LoVo (cell line): ENCODE measurements around the gene ZBTB11.
"Not testable (repeated sequence)": the region's sequence is repeated elsewhere in the genome, so short reads cannot be mapped to it uniquely, and the experiment has no call there.

ENCODE experiments used
- DNase-seq: peaks from one replicate; pipeline ENCODE4 v3.0.0-alpha.2; 2016; ENCODE audit warnings: low spot score

Gene ZBTB11, protein sequence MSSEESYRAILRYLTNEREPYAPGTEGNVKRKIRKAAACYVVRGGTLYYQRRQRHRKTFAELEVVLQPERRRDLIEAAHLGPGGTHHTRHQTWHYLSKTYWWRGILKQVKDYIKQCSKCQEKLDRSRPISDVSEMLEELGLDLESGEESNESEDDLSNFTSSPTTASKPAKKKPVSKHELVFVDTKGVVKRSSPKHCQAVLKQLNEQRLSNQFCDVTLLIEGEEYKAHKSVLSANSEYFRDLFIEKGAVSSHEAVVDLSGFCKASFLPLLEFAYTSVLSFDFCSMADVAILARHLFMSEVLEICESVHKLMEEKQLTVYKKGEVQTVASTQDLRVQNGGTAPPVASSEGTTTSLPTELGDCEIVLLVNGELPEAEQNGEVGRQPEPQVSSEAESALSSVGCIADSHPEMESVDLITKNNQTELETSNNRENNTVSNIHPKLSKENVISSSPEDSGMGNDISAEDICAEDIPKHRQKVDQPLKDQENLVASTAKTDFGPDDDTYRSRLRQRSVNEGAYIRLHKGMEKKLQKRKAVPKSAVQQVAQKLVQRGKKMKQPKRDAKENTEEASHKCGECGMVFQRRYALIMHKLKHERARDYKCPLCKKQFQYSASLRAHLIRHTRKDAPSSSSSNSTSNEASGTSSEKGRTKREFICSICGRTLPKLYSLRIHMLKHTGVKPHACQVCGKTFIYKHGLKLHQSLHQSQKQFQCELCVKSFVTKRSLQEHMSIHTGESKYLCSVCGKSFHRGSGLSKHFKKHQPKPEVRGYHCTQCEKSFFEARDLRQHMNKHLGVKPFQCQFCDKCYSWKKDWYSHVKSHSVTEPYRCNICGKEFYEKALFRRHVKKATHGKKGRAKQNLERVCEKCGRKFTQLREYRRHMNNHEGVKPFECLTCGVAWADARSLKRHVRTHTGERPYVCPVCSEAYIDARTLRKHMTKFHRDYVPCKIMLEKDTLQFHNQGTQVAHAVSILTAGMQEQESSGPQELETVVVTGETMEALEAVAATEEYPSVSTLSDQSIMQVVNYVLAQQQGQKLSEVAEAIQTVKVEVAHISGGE

DNA sequence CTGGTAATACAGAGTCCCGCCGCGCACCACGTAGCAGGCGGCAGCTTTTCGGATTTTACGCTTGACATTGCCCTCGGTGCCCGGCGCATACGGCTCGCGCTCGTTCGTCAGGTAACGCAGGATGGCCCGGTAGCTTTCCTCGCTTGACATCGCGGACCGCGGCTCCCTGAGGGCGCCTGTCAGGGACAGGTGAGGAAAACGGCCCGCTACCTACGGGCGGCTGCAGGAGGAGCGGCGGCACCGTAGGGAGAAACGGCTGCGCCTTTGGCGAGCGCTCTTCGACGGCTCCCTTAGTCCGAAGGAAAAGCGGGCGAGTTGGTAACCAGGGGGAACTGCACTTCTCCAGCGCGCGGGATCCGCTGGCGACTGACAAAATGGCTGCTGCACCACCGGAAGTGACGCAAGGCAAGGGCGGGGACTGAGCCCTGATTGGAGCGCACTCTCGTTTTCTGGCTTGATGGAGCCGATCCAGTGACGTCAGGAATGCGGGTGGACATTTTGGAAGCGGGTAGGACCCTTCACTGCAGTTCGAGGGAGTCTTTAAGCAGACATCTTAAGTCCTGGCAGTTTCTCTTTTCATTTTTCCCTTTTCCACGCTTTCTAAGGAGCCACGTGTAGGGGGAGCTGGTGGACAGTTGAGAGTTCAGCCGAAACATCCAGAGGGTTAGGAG lies at the start of gene ZBTB11:
Gene ZBTB11, minus strand, starts transcription at position 368 of the 671 bp plus-strand sequence. Its CDS starts 218 bp downstream, at position 150.
- DNase-seq: peak; percentile 98

DNA sequence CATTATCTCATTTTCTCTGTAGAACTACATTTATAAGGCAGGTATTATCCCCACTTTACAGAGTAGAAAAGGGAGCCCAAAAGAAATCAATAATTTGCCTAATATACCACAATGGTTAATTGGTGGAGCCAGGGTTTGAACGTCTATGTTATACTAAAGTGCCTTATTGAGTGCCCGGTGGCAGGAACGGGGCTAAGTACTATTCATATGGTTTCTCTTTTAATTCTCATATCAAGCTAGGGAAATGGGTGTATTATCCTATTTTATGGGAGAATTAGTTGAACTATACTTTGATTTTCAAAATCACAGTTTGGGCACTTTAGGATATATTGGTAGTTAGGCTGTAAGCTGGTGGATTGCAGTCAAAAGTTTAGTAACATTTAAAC lies 49.0 kb upstream of the ZBTB11 start:
- DNase-seq: no peak

DNA sequence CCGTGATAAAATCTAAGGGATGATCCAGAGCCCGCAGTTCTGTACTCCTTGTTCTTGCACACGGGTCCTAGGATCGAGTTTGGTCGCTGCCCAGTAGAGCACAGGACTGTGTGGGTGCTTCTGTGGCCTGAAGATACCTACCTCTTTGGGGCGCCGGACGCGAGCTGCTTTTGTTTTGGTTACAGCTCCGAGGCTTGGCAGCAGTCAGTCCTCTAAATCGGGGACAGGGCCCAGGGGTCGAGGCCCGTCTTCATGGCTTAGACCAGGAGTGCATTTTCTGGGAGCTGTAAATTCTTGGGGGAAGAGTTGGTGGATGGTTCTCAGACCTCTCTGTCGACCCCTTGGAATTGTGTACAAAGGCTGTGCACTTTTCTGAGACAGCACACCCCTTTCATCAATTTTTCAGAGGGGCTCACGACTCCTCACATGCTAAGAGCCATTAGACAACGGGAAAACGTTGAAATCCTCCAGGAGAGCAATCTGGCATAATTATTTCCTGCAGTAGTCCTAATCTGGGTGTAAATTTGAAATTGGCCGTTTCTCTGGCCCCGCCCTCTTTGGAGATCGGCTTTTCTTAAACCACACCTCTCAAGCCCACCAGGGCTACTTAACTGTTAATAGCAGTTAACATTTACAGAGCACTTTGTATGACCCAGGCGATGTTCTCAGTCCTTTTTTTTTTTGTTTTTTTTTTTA lies 48.4 kb upstream of the ZBTB11 start:
- no peak for DNase-seq

DNA sequence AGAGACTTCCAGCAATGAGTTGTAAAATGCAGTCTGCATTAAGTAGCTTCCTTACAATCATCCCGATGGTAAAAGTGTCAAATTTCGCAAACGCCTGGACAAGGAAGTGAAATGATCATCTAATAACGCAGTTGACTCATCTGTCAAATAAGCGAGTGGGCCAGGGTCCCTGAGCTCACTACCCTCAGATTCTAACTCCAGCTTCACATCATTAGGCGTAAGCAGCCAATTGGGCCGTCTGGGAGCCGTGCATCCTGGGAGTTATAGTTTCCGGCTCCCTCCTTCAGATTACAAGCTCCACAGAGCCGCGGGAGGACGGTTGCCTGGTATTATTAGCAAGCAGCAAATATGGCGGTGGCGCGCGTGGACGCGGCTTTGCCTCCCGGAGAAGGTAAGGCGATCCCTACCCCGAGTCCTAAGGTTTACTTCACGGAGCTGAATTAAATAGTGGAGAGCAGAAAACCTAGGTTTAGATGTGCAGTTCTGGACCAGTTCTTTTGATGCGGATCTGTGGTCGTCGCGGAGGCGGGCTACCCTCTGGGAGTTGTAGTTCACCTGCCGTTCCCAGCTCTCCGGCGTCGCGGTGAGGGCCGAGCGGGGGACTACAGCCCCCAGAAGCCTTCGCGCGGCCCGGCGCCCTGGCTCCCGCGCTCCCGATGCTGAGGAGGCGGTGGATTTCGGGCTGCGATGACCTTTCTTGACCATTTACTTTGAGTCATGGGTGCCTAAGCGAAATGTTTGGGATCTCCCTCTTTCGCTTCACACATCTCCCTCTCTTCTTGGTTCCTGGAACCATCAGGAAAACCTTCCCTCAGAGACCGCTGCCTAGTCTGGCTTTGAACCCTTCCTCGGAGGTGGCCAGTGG lies 47.6 kb upstream of the ZBTB11 start, which contains the start of gene CEP97:
Gene CEP97, plus strand, starts transcription at position 286 of the 865 bp plus-strand sequence. Its CDS starts 63 bp downstream, at position 349.
- DNase-seq: peak; percentile 91

DNA sequence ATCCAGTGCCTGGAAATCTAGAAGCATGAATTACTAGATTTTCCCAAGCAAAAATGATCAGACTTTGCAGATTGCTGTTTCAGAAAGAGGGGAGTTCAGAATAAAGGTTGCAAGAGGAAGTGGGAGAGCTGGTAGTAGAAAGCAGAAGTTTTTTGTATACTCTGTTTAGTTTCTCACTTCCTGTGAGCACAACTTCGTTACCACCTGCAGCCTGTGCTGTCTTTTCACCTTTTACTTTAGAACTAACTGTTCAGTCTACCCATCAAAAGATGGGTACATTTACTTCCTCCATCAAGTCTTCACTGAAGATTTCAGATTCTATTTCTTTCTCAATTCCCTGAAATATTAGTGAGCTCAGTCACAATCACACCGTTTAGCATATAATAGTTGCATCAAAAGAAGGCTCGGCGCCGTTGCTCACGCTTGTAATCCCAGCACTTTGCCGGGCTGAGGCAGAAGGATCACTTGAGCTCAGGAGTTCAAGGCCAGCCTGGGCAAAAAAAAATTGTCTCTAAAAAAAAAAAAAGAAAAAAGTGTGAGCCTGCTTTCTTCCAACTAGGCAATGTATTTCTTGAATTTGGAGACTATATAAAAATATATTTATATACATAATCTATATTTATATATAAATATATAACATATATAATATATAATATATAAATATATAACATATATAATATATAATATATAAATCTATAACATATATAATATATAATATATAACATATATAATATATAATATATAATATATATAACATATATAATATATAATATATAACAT lies 45.7 kb upstream of the ZBTB11 start:
- no peak for DNase-seq

DNA sequence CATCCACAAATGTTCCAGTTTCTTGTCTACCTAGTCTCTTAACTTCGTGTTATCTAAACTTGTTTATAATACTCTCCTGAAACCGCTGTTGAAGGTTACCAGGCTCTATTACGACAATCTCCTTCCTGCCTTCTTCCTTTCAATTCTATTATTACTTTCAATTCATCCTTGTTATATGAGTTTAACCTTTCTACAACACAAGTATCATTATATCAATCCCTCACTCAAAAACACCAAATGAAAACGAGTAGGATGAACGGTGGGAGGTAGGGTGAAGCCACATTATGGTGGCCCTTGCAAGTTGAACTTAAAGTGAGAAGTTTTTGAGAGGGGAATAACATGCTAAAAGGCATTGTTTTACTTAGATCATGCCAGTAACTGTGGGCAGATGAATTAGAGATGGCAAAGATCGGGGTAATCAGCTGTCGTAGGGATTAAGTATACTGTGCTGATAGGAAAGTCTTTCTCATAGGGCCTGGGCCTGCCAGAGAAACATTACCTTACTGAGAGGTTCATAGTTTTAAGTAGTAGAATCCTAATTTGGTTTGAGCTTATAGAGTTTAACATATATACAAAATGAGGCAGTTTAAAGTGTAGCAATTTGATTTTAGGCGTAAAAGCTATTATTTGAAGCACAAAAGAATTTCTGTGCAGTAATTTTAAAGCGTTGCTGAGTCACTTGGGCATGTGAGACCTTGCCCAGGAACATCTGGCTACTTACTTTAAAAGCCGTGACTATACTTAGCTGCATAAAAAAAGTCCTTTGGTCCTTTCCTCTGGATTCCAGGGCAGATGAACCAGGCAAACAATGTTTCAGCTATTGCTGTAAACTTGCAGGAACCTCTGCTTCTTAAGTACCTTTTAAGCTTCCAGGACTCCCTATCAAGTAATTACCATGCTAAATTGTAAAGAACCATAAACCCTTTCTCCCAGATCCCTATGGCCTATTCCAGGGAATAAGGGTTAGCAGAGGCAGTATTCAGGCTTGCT lies 44.2 kb upstream of the ZBTB11 start:
- no peak for DNase-seq

DNA sequence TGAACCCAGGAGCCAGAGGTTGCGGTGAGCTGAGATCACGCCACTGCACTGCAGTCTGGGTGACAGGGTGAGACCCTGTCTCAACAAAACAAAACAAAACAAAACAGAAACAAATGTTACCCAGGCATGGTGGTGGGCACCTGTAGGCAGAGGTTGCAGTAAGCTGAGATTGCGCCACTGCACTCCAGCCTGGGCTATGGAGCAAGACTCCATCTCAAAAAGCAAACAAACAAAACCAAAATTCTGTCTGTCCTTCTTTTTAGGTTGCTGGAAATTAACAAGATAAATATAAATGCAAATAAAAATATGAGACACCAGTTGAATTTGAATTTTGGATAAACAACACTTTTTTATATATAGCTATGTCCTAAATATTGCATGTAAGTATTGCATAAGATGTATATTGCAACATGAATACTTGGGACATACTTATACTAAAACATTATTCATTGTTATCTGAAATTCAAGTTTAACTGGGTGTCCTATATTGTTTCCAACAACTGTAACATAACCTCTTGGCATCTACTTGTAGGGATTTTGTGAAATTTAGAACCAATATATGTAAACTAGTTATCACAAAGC lies 42.8 kb upstream of the ZBTB11 start:
- no peak for DNase-seq

DNA sequence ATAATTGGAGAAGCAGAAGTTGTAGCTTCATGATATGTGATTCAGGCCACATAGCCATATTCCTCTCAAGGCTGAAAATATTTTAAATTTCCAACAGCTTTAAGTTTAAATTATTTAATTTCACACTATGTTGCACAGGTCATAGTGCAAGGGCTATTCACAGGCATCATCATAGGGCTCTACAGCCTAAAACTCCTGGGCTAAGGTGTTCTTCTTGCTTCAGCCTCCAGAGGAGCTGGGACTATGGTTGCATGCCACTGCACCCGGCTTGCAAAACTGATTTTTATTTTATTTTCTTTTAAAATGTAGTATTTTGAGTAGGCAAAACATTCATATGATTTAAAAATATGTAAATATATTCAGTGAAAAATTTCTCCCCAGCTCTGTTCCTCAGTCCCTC lies 41.5 kb upstream of the ZBTB11 start:
- DNase-seq: no peak

DNA sequence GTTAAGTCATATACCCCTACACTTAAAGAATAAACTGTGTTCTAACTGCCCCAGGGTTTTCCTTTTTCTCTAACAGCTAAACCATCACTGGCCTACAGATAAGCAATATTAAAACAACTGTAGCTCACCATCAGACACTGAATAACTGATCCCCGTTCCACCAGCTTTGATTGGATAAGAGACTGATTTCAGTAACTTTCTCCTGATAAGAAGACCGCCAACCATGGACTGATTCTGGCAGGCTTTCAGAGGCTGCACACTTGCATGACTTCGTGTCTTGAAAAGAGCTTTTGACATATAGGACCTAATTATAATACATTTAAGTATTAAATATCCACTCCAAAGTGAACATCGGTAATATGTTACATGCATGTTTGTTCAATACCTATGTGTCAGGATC lies 32.2 kb upstream of the ZBTB11 start:
- DNase-seq: no peak

DNA sequence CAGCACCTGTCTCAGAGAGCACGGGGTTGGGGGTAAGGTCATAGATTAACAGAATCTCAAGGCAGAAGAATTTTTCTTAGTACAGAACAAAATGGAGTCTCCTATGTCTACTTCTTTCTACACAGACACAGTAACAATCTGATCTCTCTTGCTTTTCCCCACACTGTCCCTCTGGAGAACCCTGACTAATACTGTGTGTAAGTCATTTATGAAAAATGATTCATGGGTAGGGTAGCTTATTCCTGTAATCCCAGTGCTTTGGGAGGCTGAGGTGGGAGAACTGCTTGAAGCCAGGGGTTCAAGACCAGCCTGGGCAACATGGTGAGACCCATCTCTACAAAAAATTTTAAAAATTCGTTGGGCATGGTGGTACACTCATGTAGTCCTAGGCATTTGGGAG lies 27.7 kb upstream of the ZBTB11 start:
- not testable (repeated sequence) for DNase-seq

DNA sequence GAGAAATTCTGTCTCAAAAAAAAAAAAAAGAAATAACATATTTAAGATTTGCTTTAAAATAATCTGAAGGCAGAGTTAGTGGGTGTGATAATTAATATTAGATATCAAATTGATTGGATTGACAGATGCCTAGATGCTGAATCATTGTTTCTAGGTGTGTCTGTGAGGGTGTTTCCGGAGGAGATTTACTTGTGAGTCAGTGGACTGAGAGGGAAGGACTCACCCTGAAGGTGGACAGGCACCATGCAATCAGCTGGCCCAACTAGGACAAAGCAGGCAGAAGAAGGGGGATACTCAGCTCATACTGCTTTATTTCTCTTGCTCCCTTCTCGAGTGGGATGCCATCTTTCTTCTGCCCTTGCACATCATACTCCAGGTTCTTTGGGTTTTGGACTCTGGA lies 26.2 kb upstream of the ZBTB11 start:
- DNase-seq: peak; percentile 35

DNA sequence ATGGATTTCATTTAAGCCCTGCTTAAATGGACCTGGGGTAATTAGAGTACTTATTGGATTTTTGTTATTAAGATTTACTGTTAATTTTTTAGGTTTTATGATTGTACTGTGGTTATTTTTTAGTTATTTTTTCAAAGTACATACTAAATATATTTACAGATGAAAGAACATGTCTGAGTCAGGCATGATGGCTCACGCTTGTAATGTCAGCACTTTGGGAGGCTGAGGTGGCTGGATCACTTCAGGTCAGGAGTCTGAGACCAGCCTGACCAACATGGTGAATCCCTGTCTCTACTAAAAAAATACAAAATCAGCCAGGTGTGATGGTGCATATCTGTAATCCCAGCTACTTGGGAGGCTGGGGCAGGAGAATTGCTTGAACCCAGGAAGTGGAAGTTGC lies 25.8 kb upstream of the ZBTB11 start:
- no peak for DNase-seq

DNA sequence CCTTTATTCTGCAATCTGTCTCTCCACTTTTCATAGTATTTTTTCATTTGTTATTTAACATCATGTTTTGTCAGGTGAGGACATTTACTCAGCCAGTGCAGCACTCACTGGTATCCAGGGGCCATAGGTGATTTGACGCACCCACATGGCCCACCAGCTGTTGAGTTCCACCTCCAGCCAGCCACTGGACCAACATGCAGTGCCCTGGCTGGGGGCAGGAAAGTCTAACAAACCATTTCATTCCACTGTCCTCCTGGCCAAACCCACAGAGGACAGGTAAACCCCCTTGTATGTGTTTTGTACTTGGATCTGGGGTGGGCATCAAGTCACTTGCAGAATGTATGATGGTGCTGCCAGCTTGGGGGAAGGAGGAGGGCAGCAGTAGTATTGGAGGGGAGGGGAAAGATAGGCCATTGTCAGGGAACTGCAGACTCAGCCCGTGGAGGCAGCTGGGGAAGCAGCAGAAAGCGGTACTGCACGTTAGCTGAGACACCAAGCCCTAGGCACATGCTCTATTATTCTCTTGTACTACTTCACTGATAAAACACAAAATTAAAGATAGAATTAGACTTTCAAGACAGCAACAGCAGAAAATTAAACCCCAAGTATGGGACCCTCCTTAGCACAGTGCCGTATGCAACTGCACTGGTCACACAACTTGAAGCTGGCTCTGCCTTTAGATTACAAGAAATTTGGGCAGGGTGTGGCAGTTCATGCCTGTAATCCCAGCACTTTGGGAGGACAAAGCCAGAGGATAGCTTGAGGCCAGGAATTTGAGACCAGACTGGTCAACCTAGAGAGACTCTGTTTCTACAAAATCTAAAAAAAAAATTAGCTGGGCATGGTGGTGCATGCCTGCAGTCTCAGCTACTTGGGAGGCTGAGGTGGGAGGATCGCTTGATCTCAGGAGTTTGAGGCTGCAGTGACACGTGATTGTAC lies 25.0 kb upstream of the ZBTB11 start:
- DNase-seq: no peak

DNA sequence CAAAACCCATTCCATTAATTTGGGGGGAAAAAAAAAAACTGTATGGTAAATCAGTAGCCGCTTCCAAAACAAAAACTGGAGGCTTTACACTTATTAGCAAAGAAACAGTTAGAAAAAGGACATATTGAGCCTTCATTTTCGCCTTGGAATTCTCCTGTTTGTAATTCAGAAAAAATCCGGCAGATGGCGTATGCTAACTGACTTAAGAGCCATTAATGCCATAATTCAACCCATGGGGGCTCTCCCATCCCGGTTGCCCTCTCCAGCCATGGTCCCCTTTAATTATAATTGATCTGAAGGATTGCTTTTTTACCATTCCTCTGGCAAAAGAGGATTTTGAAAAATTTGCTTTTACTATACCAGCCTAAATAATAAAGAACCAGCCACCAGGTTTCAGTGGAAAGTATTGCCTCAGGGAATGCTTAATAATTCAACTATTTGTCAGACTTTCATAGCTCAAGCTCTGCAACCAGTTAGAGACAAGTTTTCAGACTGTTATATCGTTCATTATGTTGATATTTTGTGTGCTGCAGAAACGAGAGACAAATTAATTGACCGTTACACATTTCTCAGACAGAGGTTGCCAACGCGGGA lies 18.9 kb upstream of the ZBTB11 start:
- peak; percentile 51 for DNase-seq

DNA sequence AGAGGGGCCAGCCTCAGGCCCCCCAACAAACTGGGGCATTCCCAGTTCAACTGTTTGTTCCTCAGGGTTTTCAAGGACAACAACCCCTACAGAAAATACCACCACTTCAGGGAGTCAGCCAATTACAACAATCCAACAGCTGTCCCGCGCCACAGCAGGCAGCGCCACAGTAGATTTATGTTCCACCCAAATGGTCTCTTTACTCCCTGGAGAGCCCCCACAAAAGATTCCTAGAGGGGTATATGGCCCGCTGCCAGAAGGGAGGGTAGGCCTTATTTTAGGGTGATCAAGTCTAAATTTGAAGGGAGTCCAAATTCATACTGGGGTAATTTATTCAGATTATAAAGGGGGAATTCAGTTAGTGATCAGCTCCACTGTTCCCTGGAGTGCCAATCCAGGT lies 17.9 kb upstream of the ZBTB11 start:
- DNase-seq: not testable (repeated sequence)

DNA sequence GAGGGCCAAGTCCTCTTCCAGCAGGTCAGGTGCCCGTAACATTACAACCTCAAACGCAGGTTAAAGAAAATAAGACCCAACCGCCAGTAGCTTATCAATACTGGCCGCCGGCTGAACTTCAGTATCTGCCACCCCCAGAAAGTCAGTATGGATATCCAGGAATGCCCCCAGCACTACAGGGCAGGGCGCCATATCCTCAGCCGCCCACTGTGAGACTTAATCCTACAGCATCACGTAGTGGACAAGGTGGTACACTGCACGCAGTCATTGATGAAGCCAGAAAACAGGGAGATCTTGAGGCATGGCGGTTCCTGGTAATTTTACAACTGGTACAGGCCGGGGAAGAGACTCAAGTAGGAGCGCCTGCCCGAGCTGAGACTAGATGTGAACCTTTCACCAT lies 16.6 kb upstream of the ZBTB11 start:
- DNase-seq: not testable (repeated sequence)
